ENCODE measurements around the gene NOL3.

DNA sequence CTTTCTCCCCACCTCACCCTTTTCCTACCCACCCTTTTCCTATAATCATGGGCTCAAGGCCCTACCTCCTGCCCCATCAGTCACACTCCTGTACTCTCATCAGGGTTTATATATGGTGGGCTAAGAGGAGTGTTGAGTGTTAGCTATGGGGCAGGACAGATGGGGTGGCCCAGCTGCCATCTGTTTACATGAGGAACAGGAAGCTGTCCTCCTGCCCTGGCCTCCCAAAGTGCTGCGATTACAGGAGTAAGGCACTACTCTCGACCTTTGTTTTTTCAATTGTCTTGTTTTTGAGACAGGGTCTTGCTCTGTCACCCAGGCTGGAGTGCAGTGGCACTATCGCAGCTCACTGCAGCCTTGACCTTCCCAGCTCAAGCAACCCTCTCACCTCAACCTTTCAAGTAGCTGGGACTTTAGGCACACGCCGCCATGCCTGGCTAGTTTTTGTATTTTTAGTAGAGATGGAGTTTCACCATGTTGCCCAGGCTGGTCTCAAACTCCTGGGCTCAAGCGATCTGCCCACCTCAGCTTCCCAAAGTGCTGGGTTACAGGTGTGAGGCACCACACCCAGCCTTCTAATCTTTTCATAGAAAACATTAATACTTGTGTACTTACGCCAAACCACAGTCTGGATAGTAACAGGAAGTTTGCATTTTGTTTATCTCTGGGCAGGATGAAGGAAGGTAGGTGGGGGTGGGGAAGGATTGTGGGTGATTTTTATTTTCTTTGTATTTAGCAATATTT is 12.3 kb upstream of the NOL3 start:
- TF ChIP-seq, protein P1, sequence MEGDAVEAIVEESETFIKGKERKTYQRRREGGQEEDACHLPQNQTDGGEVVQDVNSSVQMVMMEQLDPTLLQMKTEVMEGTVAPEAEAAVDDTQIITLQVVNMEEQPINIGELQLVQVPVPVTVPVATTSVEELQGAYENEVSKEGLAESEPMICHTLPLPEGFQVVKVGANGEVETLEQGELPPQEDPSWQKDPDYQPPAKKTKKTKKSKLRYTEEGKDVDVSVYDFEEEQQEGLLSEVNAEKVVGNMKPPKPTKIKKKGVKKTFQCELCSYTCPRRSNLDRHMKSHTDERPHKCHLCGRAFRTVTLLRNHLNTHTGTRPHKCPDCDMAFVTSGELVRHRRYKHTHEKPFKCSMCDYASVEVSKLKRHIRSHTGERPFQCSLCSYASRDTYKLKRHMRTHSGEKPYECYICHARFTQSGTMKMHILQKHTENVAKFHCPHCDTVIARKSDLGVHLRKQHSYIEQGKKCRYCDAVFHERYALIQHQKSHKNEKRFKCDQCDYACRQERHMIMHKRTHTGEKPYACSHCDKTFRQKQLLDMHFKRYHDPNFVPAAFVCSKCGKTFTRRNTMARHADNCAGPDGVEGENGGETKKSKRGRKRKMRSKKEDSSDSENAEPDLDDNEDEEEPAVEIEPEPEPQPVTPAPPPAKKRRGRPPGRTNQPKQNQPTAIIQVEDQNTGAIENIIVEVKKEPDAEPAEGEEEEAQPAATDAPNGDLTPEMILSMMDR (conservative IDR thresholded peaks at IDR 0.05), result no peak
- TF ChIP-seq EZH2 (IDR thresholded peaks at IDR 0.05; ENCODE audit: low read depth), result no peak

All from PC-9 (cell line).